ENCODE measurements around the gene CXCL17.
"Not testable (repeated sequence)": the region's sequence is repeated elsewhere in the genome, so short reads cannot be mapped to it uniquely, and the experiment has no call there.

The CXCL17 gene

GRCh38 chr19:42465827-42466280, 23.1 kb upstream of the CXCL17 start:
- no peak for DNase-seq

GRCh38 chr19:42461700-42462324, 19.1 kb upstream of the CXCL17 start:
- DNase-seq = no peak

GRCh38 chr19:42461231-42461630, 18.5 kb upstream of the CXCL17 start:
- DNase-seq = not testable (repeated sequence)

GRCh38 chr19:42459926-42460325, 17.2 kb upstream of the CXCL17 start:
- no peak for DNase-seq

- no peak for DNase-seq
These were observed 12.9 kb upstream of the CXCL17 start for GRCh38 chr19:42455621-42456081.

GRCh38 chr19:42455086-42455485, 12.3 kb upstream of the CXCL17 start:
- no peak for DNase-seq

- DNase-seq = no peak
These were observed 9.8 kb upstream of the CXCL17 start for GRCh38 chr19:42452590-42452989.

- DNase-seq = peak; percentile 64 to 76
These were observed 7.7 kb upstream of the CXCL17 start for GRCh38 chr19:42450314-42450934.

- DNase-seq = not testable (repeated sequence)
These were observed 5.6 kb upstream of the CXCL17 start for GRCh38 chr19:42448306-42448705.

- no peak for DNase-seq
These were observed 3.2 kb upstream of the CXCL17 start for GRCh38 chr19:42445948-42446347.

- no peak for DNase-seq
These were observed 1.2 kb upstream of the CXCL17 start for GRCh38 chr19:42443944-42444398.

- DNase-seq = no peak
These were observed 1.7 kb downstream of the CXCL17 start for GRCh38 chr19:42441049-42441445.

GRCh38 chr19:42440357-42441048, 2.2 kb downstream of the CXCL17 start:
- DNase-seq = peak; percentile 89

- no peak for DNase-seq
These were observed 6.7 kb downstream of the CXCL17 start for GRCh38 chr19:42436006-42436405.

GRCh38 chr19:42435316-42435715, 7.4 kb downstream of the CXCL17 start:
- no peak for DNase-seq

- peak; percentile 73 to 79 for DNase-seq
These were observed 9.1 kb downstream of the CXCL17 start for GRCh38 chr19:42433503-42434260.

- DNase-seq = no peak
These were observed 11.3 kb downstream of the CXCL17 start for GRCh38 chr19:42431486-42431885.

GRCh38 chr19:42428676-42429075, 14.1 kb downstream of the CXCL17 start:
- no peak for DNase-seq

- DNase-seq = no peak
These were observed 15.4 kb downstream of the CXCL17 start, which contains the start of gene LIPE for GRCh38 chr19:42427313-42427712. Gene LIPE, minus strand, starts transcription at chr19:42427388. Its CDS starts 239 bp downstream, at chr19:42427149.

GRCh38 chr19:42426643-42427042, 16.1 kb downstream of the CXCL17 start:
- no peak for DNase-seq

GRCh38 chr19:42424712-42425131, 18.0 kb downstream of the CXCL17 start:
- no peak for DNase-seq

- no peak for DNase-seq
These were observed 18.4 kb downstream of the CXCL17 start for GRCh38 chr19:42424345-42424707.
